K562 (cell line): ENCODE measurements around the gene RGS17. TPM values are rescaled to one million over a fixed set of nuclear protein-coding genes. Genes with fewer than 3 reads are reported as not detected.

Experiments
- BDP1 ChIP-seq: IDR thresholded peaks from 3 replicates; pipeline ENCODE4 v1.6.1; 2011; ENCODE audit not compliant: insufficient read length, insufficient read depth
- CBFB ChIP-seq: sonication (generic); formaldehyde crosslinking; IDR thresholded peaks from 2 replicates; pipeline ENCODE4 v1.4.0; 2020; ENCODE audit warnings: mild to moderate bottlenecking, missing genetic modification reagents
- DIDO1 ChIP-seq: fragments of 450-650 bp; IDR thresholded peaks from 2 replicates; pipeline ENCODE4 v1.6.1; 2016; ENCODE audit warnings: low read depth, missing biosample characterization, missing genetic modification characterization
- DPF2 ChIP-seq: fragments of 450-650 bp; IDR thresholded peaks from 2 replicates; pipeline ENCODE4 v1.6.1; 2016
- E4F1 ChIP-seq: fragments of 250-450 bp; sonication (Bioruptor Pico); IDR thresholded peaks from 2 replicates; pipeline ENCODE4 v1.5.0; 2021; ENCODE audit warnings: mild to moderate bottlenecking, borderline replicate concordance
- FOXP4 ChIP-seq: sonication (generic); formaldehyde crosslinking; IDR thresholded peaks from 2 replicates; pipeline ENCODE4 v1.8.0; 2022; ENCODE audit warnings: mild to moderate bottlenecking, missing genetic modification reagents, borderline replicate concordance
- GATA2 ChIP-seq: sonication (generic); formaldehyde crosslinking; IDR thresholded peaks from 2 replicates; pipeline ENCODE4 v1.4.0; 2020; ENCODE audit warnings: mild to moderate bottlenecking, missing genetic modification reagents
- JUNB ChIP-seq: fragments of 450-650 bp; formaldehyde crosslinking; conservative IDR thresholded peaks from 2 replicates; pipeline ENCODE4 v1.4.0; 2020; ENCODE audit warnings: mild to moderate bottlenecking
- MBD1 ChIP-seq: fragments of 250-450 bp; sonication (Bioruptor Pico); IDR thresholded peaks from 2 replicates; pipeline ENCODE4 v1.8.0; 2022; ENCODE audit warnings: inconsistent platforms
- MEIS2 ChIP-seq: fragments of 450-650 bp; IDR thresholded peaks from 2 replicates; pipeline ENCODE4 v1.6.1; 2014; ENCODE audit warnings: mild to moderate bottlenecking; ENCODE audit not compliant: partially characterized antibody
- PCBP2 ChIP-seq: fragments of 200-400 bp; formaldehyde crosslinking; IDR thresholded peaks from 2 replicates; pipeline ENCODE4 v1.6.1; 2018; ENCODE audit warnings: low read length, low read depth, mild to moderate bottlenecking, moderate library complexity; ENCODE audit not compliant: poor library complexity, severe bottlenecking
- RBM22 ChIP-seq: fragments of 200-400 bp; formaldehyde crosslinking; IDR thresholded peaks from 2 replicates; pipeline ENCODE4 v1.6.1; 2018; ENCODE audit warnings: low read length, low read depth; ENCODE audit not compliant: poor library complexity, severe bottlenecking
- RFX5 ChIP-seq: IDR thresholded peaks from 2 replicates; pipeline ENCODE4 v1.6.1; 2011; ENCODE audit warnings: low read depth, mild to moderate bottlenecking, improper control_type of control experiment, low read length
- SREBF2 ChIP-seq: sonication (generic); formaldehyde crosslinking; IDR thresholded peaks from 2 replicates; pipeline ENCODE4 v1.4.0; 2020; ENCODE audit warnings: mild to moderate bottlenecking, missing genetic modification reagents
- UBTF ChIP-seq, 2 experiments: IDR thresholded peaks; 2 replicates each; pipeline ENCODE4 v1.6.1; 2012; ENCODE audit warnings: improper control_type of control experiment in 2 of 2, low read depth in 2 of 2, low read length in 2 of 2, borderline replicate concordance in 1 of 2
- ZBED1 ChIP-seq: IDR thresholded peaks from 2 replicates; pipeline ENCODE4 v1.6.1; 2014
- ZBTB7A ChIP-seq: IDR thresholded peaks from 2 replicates; pipeline ENCODE4 v1.6.1; 2011; ENCODE audit warnings: low read depth, mild to moderate bottlenecking, low read length, moderate library complexity, borderline replicate concordance; ENCODE audit not compliant: control insufficient read depth
- ZNF324 ChIP-seq: fragments of 250-450 bp; sonication (Bioruptor Pico); IDR thresholded peaks from 2 replicates; pipeline ENCODE4 v1.4.0; 2020; ENCODE audit warnings: mild to moderate bottlenecking
- ZNF445 ChIP-seq: fragments of 250-450 bp; sonication (Bioruptor Pico); IDR thresholded peaks from 2 replicates; pipeline ENCODE4 v1.4.0; 2020; ENCODE audit warnings: low read depth, mild to moderate bottlenecking, moderate library complexity
- ZNF695 ChIP-seq: fragments of 450-650 bp; formaldehyde crosslinking; IDR thresholded peaks from 2 replicates; pipeline ENCODE4 v1.4.0; 2020; ENCODE audit warnings: mild to moderate bottlenecking, moderate library complexity
- polyA plus RNA-seq, 8 experiments: library from polyadenylated mRNA; depleted of rRNA in 4 of 8; stranded (reverse) in 5 of 8; unstranded in 3 of 8; fragments of >200 nt; fragmentation: Nextera tagmentation in 2 of 8; fragmentation: Illumina TruSeq in 1 of 8; extraction: Ambion mirVana in 2 of 8; extraction: Trizol in 1 of 8; gene quantifications; 2 replicates each; pipeline versions ENCODE4 v1.2.1 to v1.2.3, GENCODE V29; 2011 to 2014; ENCODE audit warnings: inconsistent platforms in 1 of 8, missing spikeins in 1 of 8
- total RNA-seq, 7 experiments: library from RNA; depleted of rRNA in 6 of 7; stranded (reverse); fragments of >200 nt in 6 of 7; fragmentation: Illumina TruSeq in 2 of 7; extraction: Trizol in 2 of 7; gene quantifications; 2 replicates each; pipeline versions ENCODE4 v1.2.1 to v1.2.3, GENCODE V29; 2011 to 2021; ENCODE audit warnings: low replicate concordance in 1 of 7

Gene RGS17
- total and polyA plus RNA-seq, 9 of the 15 experiments (the other 6 are each of a cell fraction or from before 2014, with no cell fraction given): 0.01 to 0.14 (median 0.08) TPM; not detected in 6

GRCh38 chr6:153002613-153003365 is 128.3 kb downstream of the RGS17 start, which contains the start of gene MTRF1L (continued):
- TF ChIP-seq MBD1 (no peak), RFX5 (no peak), ZNF445 (CRISPR knock-in tag) (no peak), SREBF2 (no peak), CBFB (no peak), RBM22 (peak; percentile 27), ZBTB7A (peak; percentile 93), JUNB (CRISPR knock-in tag) (no peak), ZNF695 (CRISPR knock-in tag) (no peak), PCBP2 (no peak), GATA2 (CRISPR knock-in tag) (peak; percentile 53; the same call in 1 of the 2 replicates), DIDO1 (no peak), ZBED1 (no peak), MEIS2 (no peak), UBTF (IDR thresholded peaks at IDR 0.05; ENCODE audit: borderline replicate concordance in 1 of 2, low read depth in 2 of 2, low read length in 2 of 2) (no peak), DPF2 (peak; percentile 70; the same call in 1 of the 2 replicates), BDP1 (no peak), E4F1 (CRISPR knock-in tag) (no peak), FOXP4 (no peak), ZNF324 (no peak)
